ENCODE results near the gene ATP13A5. TPM values are rescaled to one million over a fixed set of nuclear protein-coding genes. Genes with fewer than 3 reads are reported as not detected.

ATP13A5 gene
- total RNA-seq, 2 donors from 2014 or later: not detected

DNA sequence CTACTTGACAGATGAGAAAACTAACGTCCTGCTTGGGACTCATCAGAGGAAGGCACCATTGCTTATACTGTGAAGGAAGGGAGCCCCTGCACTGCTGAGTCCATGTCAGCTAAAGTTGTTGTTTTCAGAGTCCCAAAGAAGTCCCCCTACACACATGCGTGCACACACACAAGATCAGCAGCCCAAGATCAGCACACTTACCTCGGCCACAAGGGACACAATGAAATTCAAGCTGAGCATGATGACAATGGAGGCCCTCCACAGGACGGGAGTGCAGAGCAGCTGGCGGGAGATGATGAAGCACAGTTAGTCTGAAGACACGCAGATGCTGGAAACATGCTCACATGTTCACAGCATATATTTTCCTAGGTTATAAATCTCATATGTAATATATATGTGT, 28.6 kb upstream of the ATP13A5 start:
- no peak overlapping the region for H3K4me3 ChIP-seq
- DNase-seq (ENCODE audit: low spot score): no peak
- H3K4me1 ChIP-seq (replicated peaks): no peaks in the 10 kb centered on the region
- no peak overlapping the region for H3K27ac ChIP-seq
- no peaks in the 10 kb centered on the region for H3K36me3 ChIP-seq
- H3K27me3 ChIP-seq (replicated peaks; ENCODE audit: insufficient read depth): no peaks in the 10 kb centered on the region
- intact Hi-C loops (cut with DNase I): no loop called here
- 81% methylated on average over 6 of the region's 6 CpGs for whole genome bisulfite sequencing
- TF ChIP-seq POLR2AphosphoS5 (IDR thresholded peaks at IDR 0.05) (no peak), POLR2A (IDR thresholded peaks at IDR 0.05) (no peak)
- TF ChIP-seq, protein P1, sequence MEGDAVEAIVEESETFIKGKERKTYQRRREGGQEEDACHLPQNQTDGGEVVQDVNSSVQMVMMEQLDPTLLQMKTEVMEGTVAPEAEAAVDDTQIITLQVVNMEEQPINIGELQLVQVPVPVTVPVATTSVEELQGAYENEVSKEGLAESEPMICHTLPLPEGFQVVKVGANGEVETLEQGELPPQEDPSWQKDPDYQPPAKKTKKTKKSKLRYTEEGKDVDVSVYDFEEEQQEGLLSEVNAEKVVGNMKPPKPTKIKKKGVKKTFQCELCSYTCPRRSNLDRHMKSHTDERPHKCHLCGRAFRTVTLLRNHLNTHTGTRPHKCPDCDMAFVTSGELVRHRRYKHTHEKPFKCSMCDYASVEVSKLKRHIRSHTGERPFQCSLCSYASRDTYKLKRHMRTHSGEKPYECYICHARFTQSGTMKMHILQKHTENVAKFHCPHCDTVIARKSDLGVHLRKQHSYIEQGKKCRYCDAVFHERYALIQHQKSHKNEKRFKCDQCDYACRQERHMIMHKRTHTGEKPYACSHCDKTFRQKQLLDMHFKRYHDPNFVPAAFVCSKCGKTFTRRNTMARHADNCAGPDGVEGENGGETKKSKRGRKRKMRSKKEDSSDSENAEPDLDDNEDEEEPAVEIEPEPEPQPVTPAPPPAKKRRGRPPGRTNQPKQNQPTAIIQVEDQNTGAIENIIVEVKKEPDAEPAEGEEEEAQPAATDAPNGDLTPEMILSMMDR (IDR thresholded peaks at IDR 0.05): no peak
- no peaks in the 10 kb centered on the region for H3K9me3 ChIP-seq

DNA sequence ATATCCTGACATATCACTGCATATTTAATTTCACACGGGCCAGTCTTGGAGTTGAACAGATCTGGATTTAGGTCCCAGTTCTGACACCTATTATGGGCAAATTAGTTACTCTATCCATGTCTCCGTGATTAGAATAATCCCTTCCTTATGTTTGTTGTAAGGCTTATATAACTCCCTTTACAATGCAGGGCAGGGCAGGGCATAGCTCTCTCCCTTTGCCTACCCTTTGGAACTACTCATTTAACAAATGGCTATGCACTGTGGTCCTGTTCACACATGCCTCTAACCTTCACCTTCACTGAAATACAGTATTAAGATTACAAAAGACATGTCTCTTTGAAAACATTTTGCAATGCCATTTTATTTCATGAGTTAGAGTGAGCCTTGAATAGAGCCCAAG, 24.8 kb upstream of the ATP13A5 start:
- TF ChIP-seq POLR2A (IDR thresholded peaks at IDR 0.05): no peak
- no peak for TF ChIP-seq POLR2AphosphoS5 (IDR thresholded peaks at IDR 0.05)
- TF ChIP-seq, protein P1 (IDR thresholded peaks at IDR 0.05): no peak
- intact Hi-C loops (cut with DNase I): no loop called here

DNA sequence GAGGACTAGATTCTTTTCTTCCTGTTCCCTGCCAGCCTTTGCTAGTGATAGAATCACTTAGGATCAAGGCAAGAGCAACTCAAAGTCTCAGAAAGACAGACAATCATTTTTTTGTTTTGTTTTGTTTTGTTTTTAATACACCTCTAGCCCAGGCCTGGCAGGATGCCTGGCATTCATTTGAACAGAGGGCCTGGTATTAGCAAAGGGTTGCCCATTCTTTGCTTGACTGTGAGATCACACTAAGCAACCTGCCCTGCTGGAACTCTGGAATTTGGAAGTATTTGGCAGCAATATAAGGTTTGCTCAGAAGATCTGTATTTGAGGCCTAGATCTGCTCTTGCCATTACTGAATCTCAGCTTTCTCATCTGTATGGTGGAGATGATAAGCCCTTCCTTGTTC, 21.8 kb upstream of the ATP13A5 start:
- H3K27me3 ChIP-seq (replicated peaks; ENCODE audit: insufficient read depth): no peaks in the 10 kb centered on the region
- no peak overlapping the region for H3K27ac ChIP-seq
- no peaks in the 10 kb centered on the region for H3K36me3 ChIP-seq
- intact Hi-C loops (cut with DNase I): no loop called here
- no peaks in the 10 kb centered on the region for H3K4me1 ChIP-seq (replicated peaks)
- no peak overlapping the region for H3K4me3 ChIP-seq
- no peak for DNase-seq (ENCODE audit: low spot score)
- TF ChIP-seq POLR2AphosphoS5 (IDR thresholded peaks at IDR 0.05): no peak
- no peak for TF ChIP-seq POLR2A (IDR thresholded peaks at IDR 0.05)
- TF ChIP-seq, protein P1 (IDR thresholded peaks at IDR 0.05): no peak
- H3K9me3 ChIP-seq: no peaks in the 10 kb centered on the region

More for the DNA sequence above, 24.8 kb upstream of the ATP13A5 start:
- H3K4me1 ChIP-seq (replicated peaks): no peaks in the 10 kb centered on the region
- WGBS: 92% methylated on average over 2 of the region's 2 CpGs
- no peak overlapping the region for H3K4me3 ChIP-seq
- no peaks in the 10 kb centered on the region for H3K27me3 ChIP-seq (replicated peaks; ENCODE audit: insufficient read depth)
- H3K36me3 ChIP-seq: no peaks in the 10 kb centered on the region
- H3K9me3 ChIP-seq: no peaks in the 10 kb centered on the region
- DNase-seq (ENCODE audit: low spot score): no peak
- no peak overlapping the region for H3K27ac ChIP-seq

DNA sequence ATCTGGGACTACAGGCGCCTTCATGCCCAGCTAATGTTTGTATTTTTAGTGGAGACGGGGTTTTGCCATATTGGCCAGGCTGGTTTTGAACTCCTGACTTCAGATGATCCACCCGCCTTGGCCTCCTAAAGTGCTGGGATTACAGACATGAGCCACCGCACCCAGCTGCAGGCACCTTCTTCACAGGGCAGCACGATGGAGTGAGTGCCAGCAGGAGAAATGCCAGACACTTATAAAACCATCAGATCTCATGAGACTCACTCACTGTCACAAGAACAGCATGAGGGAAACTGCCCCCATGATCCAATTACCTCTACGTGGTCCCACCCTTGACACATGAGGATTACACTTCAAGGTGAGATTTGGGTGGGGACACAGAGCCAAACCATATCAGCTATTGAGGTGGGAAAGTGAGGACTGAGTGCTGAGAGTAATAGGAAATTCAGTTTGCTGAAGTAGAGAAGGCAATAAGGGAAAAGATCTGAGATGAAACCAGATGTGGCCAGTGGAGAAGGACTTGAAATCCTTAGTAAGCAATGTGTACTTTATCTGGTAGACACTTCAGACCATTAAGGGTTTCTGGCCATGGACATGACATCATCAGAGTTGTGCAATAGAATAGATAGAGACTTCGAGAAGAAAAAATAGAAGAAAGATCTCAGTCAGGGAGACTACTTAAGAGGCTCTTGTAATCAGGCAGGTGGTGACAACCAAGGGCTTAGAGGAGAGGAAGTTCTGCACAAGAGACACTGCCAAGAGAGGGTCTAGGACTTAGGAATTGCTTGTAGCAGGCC, 18.1 kb upstream of the ATP13A5 start:
- Histone ChIP-seq H3K4me3 (no peak overlapping the region), H3K36me3 (no peaks in the 10 kb centered on the region), H3K4me1 (replicated peaks) (no peaks in the 10 kb centered on the region), H3K9me3 (no peaks in the 10 kb centered on the region), H3K27me3 (replicated peaks; ENCODE audit: insufficient read depth) (peaks cover 3% of the 10 kb centered on the region), H3K27ac (no peak overlapping the region)
- no peak for DNase-seq (ENCODE audit: low spot score)
- WGBS: 79% methylated on average over 7 of the region's 7 CpGs
- intact Hi-C loops (cut with DNase I): no loop called here
- no peak for TF ChIP-seq POLR2AphosphoS5 (IDR thresholded peaks at IDR 0.05)
- TF ChIP-seq, protein P1 (IDR thresholded peaks at IDR 0.05): no peak
- no peak for TF ChIP-seq POLR2A (IDR thresholded peaks at IDR 0.05)

DNA sequence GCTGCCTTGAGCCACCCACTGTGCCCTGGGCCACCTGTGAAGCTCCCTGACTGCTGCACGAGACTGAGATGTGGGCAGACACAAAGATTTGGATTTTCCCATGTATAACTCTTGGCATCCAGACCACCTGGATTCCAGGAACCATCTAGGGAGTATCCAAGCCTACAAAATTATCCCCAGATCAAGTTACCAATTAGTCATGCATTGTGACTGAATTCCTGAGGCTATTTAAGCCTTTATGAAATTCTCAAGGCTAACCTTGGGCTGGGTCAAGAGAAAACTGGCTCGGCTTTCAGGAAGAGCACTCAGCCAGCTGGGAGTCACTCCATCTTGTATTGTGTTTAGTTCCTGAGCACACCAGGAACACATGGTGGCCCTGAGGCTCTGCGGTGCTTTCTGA, 13.3 kb upstream of the ATP13A5 start:
- H3K4me1 ChIP-seq (replicated peaks): no peaks in the 10 kb centered on the region
- no peak overlapping the region for H3K4me3 ChIP-seq
- no peaks in the 10 kb centered on the region for H3K36me3 ChIP-seq
- DNase-seq (ENCODE audit: low spot score): no peak
- no peak overlapping the region for H3K27ac ChIP-seq
- 58% methylated on average over 3 of the region's 3 CpGs for WGBS
- H3K9me3 ChIP-seq: no peaks in the 10 kb centered on the region
- peaks cover 3% of the 10 kb centered on the region for H3K27me3 ChIP-seq (replicated peaks; ENCODE audit: insufficient read depth)
- intact Hi-C loops (cut with DNase I): no loop called here
- no peak for TF ChIP-seq POLR2AphosphoS5 (IDR thresholded peaks at IDR 0.05)
- TF ChIP-seq POLR2A (IDR thresholded peaks at IDR 0.05): no peak
- TF ChIP-seq, protein P1 (IDR thresholded peaks at IDR 0.05): no peak
